ENCODE measurements around the gene GTF2B.
"Not testable (repeated sequence)": the region's sequence is repeated elsewhere in the genome, so short reads cannot be mapped to it uniquely, and the experiment has no call there.

GTF2B gene, protein sequence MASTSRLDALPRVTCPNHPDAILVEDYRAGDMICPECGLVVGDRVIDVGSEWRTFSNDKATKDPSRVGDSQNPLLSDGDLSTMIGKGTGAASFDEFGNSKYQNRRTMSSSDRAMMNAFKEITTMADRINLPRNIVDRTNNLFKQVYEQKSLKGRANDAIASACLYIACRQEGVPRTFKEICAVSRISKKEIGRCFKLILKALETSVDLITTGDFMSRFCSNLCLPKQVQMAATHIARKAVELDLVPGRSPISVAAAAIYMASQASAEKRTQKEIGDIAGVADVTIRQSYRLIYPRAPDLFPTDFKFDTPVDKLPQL

DNA sequence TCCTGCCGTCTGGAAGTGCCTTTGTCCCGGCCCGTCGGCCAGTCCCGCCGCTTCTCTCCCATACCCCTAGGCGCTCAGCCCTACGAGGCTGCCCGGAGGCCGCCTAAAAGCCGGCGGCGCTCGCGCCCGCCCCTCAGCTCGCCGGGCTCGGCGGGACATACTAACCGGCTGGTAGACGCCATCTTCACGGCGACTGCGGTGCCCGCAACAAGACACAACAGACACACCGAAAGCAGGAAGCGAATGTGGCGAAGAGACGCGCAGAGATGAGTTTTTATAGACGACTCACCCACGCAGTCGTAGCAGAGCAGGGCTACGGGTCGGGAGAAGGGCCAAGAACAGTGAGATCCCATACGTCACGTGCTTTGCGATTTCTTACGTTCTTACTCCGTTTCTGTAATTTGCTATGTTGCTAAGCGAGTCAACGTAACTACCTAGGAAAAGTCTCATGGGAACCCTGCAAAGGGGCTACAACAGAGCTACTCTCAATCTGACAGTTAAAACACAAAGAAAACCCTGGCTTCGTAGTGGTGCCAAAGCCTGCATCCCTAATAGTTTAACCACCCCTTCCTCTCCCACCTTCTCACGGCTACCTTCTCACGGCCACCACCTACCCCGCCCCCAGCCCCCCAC lies at the start of gene GTF2B:
Gene GTF2B (minus strand): TSS at position 250 of the 633 bp plus-strand sequence. CDS start 68 bp downstream, at position 182.
- DNase-seq (ENCODE audit: low spot score) = peak; percentile 96

DNA sequence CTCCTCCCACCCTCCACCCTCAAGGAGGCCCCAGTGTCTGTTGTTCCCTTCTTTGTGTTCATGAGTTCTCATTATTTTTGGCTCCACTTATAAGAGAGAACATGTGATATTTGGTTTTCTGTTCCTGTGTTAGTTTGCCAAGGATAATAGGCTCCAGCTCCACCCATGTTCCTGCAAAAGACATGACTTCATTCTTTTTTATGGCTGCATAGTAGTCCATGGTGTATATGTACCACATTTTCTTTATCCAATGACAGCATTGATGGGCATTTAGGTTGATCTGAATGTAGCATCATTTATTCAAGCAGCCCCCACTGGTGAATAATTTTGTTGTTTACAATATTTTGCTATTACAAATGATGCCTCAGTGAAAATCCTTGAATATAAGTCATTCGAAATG lies 47.2 kb upstream of the GTF2B start:
- DNase-seq (ENCODE audit: low spot score) = not testable (repeated sequence)

DNA sequence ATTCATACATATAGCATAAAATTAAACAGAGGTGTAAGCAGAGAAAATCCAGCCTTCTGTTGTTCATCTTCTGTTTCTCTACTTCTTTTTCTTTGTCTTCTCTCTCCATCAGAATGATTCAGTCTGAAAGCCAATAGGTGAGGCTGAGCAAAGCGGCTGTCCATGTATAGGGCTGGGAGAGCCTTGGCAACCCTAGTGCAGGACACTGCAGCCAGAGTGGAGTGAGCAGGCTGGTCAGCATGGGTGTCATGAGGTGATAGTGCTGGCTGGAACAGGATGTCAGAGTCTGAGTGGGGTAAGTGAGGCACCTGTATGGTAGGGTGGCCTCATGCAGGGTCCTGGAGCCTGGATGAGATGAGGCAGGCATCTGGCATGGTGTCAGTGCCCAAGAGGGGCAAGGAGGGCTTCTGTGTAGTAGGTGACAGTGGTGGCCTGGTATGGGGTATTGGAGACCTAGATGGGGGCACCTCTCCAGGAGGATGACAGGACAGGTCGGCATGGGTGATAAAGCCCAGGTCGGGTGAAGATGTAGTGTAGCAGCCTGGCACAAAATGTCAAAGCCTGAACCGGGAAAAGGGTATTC lies 45.5 kb upstream of the GTF2B start:
- no peak for DNase-seq (ENCODE audit: low spot score)

DNA sequence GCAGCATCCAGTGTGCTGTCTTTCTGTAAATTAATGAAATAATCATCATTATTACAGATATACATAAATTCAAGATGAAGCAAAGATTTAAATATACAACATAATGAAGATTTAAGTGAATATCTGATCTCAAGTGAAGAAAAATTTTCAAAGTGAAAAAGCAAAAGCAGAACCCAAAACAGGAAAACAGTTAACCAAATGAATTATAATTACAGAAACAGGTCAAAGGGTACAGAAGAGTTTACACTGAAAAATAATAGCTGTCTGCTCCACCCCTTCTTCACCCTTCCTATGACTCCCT lies 44.8 kb upstream of the GTF2B start:
- DNase-seq (ENCODE audit: low spot score) = no peak

DNA sequence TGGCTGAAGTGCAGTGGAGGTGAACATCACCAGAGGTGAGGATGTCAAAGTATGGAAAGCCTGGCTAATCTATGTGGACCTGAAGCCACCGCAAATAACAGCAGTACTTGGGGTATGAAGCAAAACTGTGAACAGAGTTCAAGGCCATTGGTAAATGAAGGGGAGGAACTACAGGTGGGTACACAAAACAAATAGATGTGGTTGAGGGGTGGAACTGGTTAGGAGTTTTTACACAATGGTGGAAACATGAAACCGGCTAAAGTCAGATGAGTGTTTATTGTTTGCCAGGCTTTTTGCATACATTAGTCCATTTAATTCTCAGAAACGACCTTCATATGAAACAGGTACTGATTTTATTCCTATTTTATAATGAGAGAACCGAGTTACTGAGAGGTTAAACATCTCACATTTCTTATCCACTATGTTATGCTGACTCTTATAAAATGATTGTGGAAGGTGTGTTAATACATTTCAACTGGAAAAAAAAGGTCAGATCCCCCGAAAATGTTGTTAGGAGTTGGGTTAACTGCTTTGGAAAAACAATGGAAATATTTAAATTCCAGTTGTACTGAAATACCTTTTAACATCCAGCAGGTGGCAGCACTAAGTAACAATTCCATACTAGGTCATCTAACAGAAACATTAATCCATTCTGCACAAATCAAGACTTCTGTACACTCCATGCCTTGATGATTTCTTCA lies 44.3 kb upstream of the GTF2B start:
- peak; percentile 54 for DNase-seq (ENCODE audit: low spot score)

DNA sequence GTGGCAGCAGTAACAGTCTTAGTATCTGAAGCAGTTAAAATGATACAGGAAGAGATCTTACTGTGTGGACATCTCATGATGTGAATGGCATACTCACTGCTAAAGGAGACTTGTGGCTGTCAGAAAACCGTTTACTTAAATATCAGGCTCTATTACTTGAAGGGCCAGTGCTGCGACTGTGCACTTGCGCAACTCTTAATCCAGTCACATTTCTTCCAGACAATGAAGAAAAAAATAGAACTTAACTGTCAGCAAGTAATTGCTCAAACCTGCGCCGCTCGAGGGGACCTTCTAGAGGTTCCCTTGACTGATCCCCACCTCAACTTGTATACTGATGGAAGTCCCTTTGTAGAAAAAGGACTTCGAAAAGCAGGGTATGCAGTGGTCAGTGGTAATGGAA lies 38.8 kb upstream of the GTF2B start:
- DNase-seq (ENCODE audit: low spot score) = not testable (repeated sequence)

DNA sequence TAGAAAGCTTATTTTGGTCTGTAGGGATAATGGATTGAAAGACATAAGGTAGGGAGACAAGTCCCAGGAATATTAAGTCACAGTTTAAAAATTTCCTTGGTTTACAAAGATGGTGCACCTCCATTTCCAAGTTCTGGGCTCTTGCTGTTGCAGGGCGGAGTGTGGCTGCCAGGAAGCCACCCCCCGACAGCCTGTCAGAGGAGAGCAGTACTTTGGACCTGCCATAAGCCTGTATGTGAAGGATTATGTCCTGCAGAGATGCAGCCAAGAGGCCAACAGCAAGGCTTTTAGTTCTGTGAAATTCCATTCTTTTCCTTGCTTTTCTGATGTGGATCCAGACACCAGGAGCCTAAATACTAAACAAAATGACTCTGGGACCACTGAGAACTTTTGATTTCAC lies 31.9 kb upstream of the GTF2B start:
- DNase-seq (ENCODE audit: low spot score) = no peak

DNA sequence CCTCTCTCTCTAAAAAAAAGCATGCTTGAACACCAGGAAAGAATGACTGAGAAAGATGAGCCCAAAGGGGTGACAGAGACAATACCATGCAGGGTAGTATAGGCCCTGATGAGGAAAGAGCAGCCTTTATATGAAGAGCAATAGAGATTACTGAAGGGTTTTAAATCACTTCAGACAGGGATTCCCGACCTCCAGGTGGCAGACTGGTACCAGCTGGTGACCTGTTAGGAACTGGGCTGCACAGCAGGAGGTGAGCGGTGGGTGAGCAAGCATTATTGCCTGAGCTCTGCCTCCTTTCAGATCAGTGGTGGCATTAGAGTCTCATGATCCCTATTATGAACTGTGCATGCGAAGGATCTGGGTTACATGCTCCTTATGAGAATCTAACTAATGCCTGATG lies 30.8 kb upstream of the GTF2B start:
- no peak for DNase-seq (ENCODE audit: low spot score)

DNA sequence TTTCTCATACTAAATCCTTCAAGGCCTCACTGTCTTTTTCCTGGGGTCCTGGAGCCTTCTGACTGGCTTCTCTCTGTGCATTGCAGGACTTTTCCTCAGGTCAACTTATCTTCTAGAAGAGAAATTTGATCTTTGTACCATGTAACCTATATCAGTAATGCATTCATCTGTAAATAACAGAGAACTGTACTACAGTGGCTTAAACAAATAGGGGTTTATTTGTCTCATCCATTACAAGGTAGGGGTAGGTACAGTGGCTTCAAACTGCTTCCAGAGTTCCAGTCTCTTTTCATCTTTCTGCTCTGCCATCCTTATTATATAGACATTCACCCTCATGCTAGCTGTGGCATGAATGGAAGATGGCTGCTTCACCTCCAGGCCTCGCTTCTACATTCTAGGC lies 29.5 kb upstream of the GTF2B start:
- DNase-seq (ENCODE audit: low spot score) = no peak

DNA sequence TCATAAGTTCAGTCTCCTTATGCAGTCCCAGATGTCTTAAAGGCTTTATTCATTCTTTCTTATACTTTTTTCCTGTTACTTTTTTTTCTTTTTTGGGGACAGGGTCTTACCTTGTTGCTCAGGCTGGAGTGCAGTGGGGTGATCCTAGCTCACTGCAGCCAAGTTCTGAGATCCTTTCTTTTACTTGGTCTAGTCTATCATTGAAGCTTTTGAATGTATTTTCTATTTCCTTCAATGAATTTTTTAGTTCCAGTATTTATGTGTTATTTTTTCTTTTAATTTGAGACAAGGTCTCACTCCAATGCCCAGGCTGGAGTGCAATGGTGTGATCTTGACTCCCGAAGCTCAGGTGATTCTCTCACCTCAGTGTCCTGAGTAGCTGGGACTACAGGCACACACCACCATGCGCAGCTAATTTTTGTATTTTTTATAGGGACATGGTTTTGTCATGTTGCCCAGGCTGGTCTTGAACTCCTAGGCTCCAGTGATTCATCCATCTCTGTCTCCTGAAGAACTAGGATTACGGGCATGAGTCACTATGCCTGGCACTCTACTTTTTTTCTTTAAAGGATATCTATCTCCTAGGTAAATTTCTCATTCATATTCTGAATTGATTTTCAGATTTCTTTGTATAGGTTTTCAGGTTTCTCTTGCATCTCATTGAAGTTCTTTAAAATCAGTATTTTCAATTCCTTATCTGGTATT lies 26.1 kb upstream of the GTF2B start:
- no peak for DNase-seq (ENCODE audit: low spot score)

DNA sequence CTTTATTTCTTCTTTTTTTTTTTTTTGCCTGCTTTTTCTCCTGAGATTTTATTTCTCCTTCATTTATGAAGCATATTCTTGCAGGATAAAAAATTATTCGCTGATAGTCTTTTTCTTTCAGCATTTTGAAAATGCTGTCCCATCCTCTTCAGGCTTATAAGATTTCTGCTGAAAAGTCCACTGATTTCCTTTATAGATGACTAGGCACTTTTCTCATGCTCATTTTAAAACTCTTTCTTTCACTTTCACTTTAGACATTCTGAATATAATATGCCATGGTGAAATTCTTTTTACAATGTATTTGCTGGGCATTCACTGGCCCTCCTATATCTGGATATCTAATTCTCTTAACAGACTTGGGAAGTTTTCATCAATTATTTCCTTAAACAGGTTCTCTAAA lies 25.5 kb upstream of the GTF2B start:
- no peak for DNase-seq (ENCODE audit: low spot score)

DNA sequence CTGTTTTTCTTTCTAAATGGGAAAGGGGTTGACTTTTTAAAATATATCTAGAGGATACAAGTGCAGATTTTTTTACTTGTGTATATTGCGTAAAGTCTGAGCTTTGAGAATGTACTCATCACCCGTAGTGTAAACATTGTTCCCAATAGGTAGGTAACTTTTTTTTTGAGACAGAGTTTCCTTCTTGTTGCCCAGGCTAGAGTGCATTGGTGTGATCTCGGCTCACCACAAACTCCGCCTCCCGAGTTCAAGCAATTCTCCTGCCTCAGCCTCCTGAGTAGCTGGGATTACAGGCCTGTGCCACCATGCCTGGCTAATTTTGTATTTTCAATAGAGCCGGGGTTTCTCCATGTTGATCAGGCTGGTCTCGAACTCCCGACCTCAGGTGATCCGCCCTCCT lies 20.4 kb upstream of the GTF2B start:
- DNase-seq (ENCODE audit: low spot score) = not testable (repeated sequence)

DNA sequence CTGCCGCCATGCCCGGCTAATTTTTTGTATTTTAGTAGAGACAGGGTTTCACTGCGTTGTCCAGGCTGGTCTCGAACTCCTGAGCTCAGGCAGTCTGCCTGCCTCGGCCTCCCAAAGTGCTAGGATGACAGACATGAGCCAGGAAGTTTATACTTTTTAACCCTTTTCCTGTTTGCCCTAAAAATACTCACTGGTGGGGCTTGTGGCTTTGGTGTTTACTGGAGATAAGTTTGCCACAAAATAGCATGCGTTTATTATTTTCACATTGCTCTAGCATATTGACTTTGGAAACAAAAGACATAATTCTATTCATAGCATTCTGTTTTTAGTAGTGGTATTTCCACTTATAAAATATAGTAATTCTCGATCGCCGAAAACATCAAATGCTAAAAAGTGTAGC lies 19.8 kb upstream of the GTF2B start:
- no peak for DNase-seq (ENCODE audit: low spot score)

DNA sequence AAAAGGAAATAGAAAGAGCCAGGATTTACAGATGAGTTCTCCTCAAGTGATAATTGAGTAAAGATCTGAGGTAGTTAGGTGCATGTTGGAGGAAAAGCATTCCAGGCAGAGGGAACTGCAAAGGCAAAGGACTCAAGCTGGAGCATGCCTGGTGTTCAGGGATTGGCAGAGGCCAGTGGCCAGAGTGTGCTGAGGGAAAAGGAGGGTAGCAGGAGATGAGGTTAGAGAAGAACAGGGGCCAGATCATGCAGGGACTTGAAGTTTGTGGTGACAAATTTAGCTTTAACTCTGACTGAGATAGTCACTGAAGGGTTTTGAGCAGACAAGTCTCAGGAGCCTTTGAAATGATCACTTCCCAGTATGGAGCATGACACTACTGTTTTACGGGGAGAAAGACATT lies 19.0 kb upstream of the GTF2B start:
- DNase-seq (ENCODE audit: low spot score) = no peak

DNA sequence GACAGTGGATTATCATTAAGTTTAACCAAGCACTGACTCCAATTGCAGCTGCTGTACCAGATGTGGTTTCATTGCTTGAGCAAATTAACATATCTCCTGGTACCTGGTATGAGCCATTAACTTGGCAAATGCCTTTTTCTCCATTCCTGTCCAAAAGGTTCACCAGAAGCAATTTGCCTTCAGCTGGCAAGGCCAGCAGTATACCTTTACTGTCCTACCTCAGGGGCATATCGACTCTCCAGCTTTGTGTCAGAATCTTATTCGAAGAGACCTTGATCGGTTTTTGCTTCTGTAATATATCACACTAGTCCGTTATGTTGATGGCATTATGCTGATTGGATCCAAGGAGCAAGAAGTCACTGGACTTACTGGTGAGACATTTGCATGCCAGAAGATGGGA lies 9.5 kb upstream of the GTF2B start:
- no peak for DNase-seq (ENCODE audit: low spot score)

DNA sequence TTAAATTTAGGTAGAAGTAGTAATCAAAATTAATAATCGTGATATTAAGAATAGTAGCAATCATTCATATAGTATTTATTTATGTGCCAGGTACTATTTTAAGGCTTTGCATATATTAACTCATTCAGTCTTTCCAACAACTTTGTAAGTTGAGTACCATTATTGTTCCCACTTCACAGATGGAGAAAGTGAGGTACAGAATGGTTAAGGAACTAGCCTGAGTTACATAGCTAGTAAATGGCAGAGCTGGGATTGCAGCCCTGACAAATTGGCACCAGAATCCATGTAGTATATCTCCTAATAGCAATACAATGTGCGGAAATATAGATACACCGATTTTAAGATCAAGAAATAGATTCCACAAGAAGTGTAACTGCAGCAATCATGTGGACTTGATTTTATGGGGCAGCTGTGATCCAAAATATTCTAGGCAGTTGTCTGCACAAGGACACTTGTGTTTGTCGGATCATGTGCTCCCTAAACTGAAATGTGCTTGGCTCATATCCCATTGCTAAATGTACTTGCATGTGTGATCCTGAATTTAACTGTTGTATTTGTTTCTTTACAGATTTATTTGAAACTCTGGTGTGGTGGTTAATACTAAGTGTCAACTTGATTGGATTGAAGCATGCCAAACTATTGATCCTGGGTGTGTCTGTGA lies 5.8 kb upstream of the GTF2B start:
- DNase-seq (ENCODE audit: low spot score) = no peak

DNA sequence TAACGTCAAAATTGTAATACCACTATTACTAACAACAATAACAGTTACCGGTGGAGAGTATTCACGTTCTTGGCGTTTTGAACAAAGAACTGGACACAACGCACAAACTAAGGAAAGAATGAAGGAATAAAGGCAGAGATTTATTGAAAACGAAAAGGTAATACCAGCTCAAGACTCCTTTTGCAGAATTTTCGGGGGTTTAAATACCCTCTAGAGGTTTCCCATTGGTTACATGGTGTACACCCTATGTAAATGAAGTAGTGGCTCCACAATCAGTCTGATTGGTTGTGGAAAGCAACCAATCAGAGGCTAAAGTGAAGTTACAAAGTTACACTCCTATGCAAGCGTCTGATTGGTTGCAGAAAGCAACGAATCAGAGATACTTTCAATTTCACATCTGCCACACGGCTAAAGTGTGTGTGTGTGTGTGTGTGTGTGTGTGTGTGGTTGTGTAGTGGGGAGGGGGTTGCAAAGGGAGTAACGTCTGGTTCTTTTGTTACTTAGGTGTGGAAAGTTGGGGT lies 1.1 kb upstream of the GTF2B start:
- DNase-seq (ENCODE audit: low spot score) = peak; percentile 56

DNA sequence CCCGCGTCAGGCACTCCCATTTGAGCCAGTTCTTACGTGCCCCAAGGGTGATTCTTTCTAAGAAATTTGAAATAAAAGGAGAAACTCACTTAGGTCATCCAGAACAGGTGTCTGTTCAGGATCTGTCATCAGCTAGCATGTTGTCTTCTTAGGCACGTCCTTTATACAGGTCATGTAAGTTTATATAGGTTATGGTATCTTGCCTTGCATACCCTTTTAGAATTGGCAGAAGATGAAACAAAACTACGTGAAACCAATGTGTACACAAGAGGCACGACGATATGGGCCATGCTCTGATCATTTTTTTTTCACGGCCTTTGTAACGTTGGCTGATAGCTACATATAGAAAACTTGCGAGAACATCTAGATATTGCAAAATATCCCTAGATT lies 579 bp upstream of the GTF2B start:
- no peak for DNase-seq (ENCODE audit: low spot score)

DNA sequence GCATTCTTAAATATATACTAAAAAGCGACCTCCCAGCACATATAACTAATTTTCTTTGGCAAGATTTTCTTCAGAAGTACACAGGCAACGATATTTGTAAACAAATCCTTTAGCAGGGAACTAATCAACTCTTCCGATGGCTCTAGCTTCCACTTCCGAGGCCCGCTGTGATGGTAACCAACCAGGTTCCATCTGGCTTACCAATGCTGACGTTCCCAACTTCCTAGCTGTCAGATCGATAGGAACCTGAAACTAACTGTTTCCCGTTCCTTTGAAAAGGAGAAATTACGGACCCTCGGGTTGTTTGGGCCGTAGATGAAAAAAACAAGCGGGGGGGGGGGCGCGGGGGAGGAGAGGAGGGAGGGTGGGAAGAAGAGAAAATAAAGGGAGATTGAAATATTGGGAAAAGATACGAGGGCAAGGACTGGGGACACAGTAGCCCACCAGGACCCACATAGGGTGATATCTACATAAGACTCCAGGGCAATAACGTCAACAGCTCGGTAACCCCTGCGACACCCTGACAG lies 513 bp downstream of the GTF2B start:
- DNase-seq (ENCODE audit: low spot score) = peak; percentile 32

DNA sequence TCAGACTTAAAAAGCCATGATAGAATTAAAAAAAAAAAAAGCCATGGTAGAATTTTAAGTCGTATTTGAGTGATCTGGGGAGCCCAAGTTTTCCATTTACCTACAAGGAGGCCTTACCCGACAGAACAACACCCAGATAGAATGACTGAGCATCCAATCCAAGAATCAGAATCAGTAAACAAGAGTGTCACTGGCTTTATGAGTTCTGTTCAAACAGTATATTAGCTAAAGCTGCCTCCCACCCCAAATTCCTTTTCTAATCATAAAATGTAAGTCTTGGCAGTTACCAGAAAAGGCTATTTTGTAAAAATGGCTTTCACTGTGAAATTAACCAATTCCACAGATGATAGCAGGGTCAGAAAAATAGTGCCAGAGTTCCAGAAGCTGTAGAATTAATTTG lies 1.2 kb downstream of the GTF2B start:
- no peak for DNase-seq (ENCODE audit: low spot score)

DNA sequence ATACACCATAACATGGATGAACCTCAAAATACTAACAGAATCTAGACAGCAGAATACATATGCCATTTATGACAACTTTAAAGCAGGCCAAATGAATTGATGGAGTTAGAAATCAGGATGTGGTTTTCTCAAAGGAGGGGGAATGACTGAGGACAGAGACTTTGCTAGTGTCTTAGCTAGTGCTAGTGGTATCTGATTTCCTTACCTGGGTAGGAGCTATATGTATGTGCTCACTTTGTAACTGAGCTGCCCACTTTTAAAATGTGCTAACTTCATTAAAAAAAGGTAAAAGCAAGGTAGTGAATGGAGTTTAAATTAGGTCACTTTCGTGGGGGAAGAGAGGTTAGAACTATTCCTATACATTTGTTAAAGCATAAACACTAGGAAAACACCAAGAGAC lies 2.6 kb downstream of the GTF2B start:
- DNase-seq (ENCODE audit: low spot score) = no peak

DNA sequence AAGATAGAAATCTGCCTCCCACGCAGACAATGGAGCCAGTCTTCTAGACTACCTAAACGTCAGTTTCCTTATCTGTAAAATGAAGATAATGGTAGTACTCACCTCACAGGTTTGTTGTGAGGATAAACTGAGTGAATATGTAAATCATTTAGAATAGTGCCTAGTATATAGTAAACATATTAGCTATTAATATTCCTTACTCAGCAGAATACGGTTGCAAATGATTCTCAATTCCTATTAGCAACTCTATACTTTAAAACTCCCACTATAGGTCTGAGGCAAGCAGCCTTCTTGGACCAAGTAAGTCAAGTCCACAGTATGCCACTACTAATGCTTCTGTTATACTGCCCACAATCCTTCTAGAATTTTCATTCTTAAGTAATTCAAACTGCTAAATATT lies 5.4 kb downstream of the GTF2B start:
- DNase-seq (ENCODE audit: low spot score) = no peak
